Medulla oblongata (tissue), 1 donor: Measurements from ENCODE around the gene TAF3.
"Not testable (repeated sequence)": the region's sequence is repeated elsewhere in the genome, so short reads cannot be mapped to it uniquely, and the experiment has no call there.

Source experiments
- DNase-seq: peaks from one replicate; pipeline ENCODE4 v3.0.0-alpha.2; 2015; ENCODE audit errors: extremely low spot score

TAF3 gene, protein sequence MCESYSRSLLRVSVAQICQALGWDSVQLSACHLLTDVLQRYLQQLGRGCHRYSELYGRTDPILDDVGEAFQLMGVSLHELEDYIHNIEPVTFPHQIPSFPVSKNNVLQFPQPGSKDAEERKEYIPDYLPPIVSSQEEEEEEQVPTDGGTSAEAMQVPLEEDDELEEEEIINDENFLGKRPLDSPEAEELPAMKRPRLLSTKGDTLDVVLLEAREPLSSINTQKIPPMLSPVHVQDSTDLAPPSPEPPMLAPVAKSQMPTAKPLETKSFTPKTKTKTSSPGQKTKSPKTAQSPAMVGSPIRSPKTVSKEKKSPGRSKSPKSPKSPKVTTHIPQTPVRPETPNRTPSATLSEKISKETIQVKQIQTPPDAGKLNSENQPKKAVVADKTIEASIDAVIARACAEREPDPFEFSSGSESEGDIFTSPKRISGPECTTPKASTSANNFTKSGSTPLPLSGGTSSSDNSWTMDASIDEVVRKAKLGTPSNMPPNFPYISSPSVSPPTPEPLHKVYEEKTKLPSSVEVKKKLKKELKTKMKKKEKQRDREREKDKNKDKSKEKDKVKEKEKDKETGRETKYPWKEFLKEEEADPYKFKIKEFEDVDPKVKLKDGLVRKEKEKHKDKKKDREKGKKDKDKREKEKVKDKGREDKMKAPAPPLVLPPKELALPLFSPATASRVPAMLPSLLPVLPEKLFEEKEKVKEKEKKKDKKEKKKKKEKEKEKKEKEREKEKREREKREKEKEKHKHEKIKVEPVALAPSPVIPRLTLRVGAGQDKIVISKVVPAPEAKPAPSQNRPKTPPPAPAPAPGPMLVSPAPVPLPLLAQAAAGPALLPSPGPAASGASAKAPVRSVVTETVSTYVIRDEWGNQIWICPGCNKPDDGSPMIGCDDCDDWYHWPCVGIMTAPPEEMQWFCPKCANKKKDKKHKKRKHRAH

DNA sequence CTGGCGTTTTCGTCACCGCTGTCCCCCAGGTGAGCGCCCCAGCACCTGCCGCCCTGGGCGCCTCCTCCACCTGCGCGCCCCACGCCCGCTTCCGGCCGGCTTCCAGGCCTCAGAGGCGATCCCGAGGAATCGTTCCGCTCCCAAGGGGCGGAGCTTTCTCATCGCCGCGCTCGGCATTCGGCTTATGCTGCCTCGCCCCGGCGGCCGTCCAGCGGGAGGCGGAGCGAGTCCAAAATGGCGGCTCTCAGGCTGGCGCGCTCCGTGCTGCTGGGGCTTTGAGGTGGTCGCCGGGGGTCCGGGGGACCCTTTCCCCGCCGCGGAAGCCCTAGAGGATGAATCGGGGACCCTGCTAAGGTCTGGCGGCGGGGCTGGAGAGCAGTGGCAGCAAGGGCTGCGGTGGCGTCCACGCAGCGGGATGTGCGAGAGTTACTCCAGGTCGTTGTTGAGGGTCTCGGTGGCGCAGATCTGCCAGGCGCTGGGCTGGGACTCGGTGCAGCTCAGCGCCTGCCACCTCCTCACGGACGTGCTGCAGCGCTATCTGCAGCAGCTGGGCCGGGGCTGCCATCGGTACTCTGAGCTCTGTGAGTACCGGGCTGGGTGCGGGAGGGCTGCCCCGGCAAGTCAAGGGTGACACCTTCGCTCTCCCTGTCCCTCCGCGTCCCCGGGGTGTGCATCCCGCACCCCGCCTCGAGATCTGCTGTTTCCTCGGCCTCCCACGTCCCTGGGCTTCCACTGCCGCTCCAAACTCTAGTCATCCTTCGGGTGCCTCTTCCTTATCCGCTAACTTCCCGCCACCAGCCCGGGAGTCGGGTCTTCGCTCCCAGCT lies at the start of gene TAF3:
TSS of gene TAF3 (plus strand) at position 211 of the 826 bp plus-strand sequence. CDS start at position 416, 205 bp downstream.
- DNase-seq = peak; percentile 94

GRCh38 chr10:7773845-7774801 lies 44.2 kb upstream of the TAF3 start:
- DNase-seq = no peak

DNA sequence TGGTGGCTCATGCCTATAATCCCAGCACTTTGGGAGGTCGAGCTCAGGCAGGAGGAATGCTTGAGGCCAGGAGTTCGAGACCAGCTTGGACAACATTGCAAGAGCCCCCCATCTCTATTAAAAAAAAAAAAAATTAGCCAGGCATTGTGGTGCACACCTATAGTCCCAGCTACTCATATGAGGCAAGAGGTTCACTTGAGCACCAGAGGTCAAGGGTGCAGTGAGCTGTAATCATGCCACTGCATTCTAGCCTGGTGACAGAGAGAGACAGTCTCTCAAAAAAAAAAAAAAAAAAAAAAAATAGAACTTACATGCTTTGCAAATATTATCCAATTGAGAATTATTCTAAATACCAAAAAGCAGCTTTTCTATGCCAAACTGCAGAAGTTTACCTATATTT lies 41.5 kb upstream of the TAF3 start:
- no peak for DNase-seq

GRCh38 chr10:7782194-7782593 lies 36.1 kb upstream of the TAF3 start:
- not testable (repeated sequence) for DNase-seq

- no peak for DNase-seq
These were observed 31.9 kb upstream of the TAF3 start for GRCh38 chr10:7786430-7786829.

DNA sequence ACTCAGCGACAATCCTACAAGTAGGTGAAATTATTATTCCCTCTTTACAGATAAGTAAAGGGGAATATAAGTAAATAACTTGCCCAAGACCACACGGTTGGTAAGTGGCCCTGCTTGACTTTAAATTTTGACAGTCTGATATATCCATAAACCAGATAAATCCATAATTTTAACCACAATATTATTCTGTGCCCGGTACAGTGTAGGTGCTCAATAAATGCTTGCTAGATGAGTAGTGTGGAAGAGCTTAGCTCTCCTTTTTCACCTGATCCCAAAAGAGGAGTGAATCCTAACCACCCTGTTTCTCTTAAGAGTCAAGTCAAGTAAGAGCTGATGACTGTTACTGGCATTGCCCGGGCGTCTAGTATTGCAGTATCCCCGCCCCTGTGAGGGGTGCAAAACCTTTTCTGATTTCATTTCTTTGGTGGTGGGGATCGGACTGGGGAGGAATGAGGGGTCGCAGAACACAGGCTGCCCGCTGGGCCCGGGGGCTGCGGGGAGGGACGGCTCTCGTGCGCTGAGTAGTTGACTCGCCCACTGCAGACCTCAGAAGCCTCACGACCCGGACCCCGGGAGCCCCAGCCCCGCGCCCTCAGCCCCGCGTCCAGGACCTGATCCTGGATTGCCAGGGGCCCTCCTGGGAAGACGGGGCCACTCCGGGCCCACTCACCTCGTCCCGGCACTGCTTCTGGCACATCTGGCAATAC lies 31.0 kb upstream of the TAF3 start:
- DNase-seq = peak; percentile 17

DNA sequence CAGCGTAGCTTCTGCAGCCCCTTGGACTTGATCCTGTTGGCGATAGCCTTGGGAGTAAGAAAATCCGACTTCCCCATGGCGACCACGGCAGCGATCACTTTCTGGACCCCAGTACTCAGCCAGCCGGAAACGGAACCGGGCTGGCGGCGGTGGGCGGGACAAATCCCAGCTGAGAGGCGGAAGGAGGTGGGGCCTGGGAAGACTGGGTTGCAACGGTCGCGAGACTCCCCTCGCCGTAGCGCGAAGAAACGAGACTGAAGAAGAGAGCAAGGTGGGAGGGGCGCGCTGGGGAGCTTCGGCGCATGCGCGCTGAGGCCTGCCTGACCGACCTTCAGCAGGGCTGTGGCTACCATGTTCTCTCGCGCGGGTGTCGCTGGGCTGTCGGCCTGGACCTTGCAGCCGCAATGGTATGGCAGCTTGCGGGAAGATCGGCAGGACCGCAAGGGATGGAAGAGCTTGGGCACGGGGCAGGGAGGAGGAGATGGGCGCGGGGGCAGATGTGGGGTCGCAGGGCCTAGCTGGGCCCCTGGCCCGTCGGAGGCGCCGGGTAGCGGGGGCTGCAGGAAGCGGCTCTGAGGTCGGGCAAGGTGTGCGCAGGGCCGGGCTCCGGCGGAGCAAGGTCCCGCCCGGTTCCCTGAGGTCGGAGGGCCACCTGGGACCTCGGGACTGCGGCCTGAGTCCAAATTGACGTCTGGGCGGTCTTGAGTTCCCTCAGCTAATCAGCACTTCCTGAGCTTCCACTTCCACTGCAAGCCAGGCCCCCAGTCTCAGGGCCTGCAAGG lies 30.3 kb upstream of the TAF3 start, which contains the start of the genes ATP5F1C and KIN:
TSS of gene ATP5F1C (plus strand) at position 321 of the 782 bp plus-strand sequence. CDS start at position 352, 31 bp downstream.
TSS of gene KIN (minus strand) at position 137 of the 782 bp plus-strand sequence. CDS start at position 77, 60 bp downstream.
- DNase-seq = peak; percentile 98

GRCh38 chr10:7788639-7789286 lies 29.5 kb upstream of the TAF3 start:
- peak; percentile 12 for DNase-seq

DNA sequence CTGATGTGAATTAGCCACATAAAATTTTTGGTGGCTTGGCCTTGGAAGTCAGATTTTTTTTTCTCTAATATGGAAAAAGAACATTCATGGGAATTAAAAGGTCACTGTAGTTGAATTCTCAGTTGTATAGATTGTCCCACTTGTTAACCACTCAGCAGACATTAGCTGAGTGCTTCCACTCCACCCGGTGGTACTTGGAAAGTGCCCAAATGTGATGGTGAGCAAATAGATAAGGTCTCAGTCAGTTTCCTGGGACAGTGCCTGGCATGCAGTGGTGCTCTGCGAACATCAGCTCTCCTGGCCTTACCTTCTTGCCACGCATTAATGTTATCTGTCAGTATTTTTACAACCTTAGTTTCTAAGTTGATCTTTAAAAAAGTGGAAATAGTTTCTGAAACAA lies 28.9 kb upstream of the TAF3 start:
- DNase-seq = no peak

DNA sequence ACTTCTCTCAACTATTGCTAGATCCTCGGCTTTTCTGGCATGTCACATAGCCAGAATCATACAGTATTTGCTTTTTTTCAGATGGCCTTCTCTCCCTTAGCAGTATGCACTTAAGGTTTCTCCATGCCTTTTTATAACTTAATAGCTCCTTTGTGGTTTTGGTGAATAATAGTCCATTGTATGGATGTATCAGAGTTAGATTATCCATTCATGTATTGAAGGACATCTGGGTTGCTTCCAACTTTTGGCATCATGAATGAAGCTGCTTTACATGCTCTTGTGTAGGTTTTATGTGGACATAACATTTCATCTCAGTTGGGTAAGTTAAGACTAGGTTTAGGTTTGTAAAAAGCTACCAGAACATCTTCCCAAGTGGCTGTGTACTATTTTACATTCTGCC lies 25.8 kb upstream of the TAF3 start:
- DNase-seq = peak; percentile 44

GRCh38 chr10:7794251-7795026 lies 23.9 kb upstream of the TAF3 start:
- DNase-seq = no peak

GRCh38 chr10:7795605-7796004 lies 22.7 kb upstream of the TAF3 start:
- DNase-seq = no peak

DNA sequence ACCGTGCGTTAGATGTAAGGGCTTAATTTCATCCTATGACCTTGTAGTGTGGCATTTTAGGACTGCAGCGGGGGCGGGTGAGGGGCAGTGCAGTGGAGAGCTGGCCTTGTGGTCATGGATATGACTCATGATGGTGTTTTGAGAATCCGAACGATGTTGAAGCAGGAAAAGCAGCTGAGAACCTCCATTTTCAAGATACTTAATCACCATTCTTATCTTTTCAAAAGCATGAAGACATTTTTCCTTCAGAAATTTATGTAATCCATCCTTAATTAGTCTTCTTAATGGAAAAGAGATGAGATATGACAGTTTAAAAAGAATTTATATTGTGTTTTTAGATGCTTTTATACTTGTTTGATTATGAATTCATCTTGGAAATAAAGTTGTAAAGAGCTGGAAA lies 20.7 kb upstream of the TAF3 start:
- DNase-seq = no peak

GRCh38 chr10:7802606-7803005 lies 15.7 kb upstream of the TAF3 start:
- no peak for DNase-seq

GRCh38 chr10:7804216-7804615 lies 14.1 kb upstream of the TAF3 start:
- no peak for DNase-seq

DNA sequence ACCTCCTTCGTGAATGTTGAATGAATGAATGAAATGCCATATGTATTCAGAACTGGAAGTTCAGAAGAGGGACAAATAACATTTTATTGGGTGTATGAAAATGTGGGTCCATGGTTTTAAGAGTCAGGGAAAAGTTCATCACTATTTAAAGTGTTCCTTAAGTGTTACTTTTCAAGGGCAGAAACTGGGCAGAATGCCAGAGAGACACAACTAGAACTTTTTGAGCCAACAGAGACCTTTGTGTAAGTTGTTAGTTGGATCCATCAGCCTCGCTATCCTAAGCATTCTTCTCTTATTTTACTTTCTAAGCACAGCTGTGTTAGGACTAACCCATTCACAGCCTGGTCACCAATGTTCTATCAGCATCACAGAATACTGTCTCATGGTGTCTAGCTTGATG lies 13.6 kb upstream of the TAF3 start:
- DNase-seq = peak; percentile 15

DNA sequence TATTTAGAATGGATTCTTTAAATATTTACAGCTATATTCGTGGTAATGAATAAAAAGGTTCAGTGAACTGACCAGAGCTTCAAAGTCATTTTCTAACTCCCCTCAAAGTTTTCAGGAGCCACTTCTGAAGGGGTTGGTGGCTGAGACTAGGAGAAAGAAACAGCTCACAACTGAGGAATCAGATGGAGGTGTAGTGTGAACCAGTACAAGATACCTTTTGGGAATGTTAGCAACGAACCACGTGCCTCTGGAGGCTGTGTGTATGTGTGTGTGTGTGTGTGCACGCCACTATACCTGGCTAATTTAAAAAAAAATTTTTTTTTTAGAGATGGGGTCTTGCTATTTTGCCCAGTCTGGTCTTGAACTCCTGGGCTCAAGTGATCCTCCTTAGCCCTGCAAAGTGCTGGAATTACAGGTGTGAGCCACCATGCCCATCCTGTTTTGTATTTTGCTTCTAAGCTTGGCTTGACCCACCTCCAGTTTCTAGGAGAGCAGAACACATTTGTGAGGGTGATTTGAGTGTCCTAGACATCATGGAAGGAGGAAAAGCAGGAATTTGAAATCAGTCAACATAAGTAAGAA lies 9.5 kb upstream of the TAF3 start:
- DNase-seq = no peak
